ENCODE measurements around the gene THUMPD2.

- TF ChIP-seq EZH2 (IDR thresholded peaks at IDR 0.05; ENCODE audit: insufficient read depth, poor library complexity, severe bottlenecking) (no peak), EZH2phosphoT487 (IDR thresholded peaks at IDR 0.05; ENCODE audit: insufficient read depth, low read depth) (no peak)
Observed at GRCh38 chr2:39778233-39778632, 825 bp downstream of the THUMPD2 start.
